Stimulated activated CD4-positive, alpha-beta T cell treated with anti-CD3 and anti-CD28 coated beads, TNF-alpha, amount 100 ng/mL, for 4 hours (primary cell): ENCODE data around the gene ZNF10.
A peak's percentile ranks its signal among the peaks of the same experiment; 100 is the strongest.

Experiments
- DNase-seq, 3 experiments: peaks; one replicate each; pipeline ENCODE4 v3.0.0-alpha.2; 2020; ENCODE audit warnings: low read depth in 3 of 3

The ZNF10 gene

DNA sequence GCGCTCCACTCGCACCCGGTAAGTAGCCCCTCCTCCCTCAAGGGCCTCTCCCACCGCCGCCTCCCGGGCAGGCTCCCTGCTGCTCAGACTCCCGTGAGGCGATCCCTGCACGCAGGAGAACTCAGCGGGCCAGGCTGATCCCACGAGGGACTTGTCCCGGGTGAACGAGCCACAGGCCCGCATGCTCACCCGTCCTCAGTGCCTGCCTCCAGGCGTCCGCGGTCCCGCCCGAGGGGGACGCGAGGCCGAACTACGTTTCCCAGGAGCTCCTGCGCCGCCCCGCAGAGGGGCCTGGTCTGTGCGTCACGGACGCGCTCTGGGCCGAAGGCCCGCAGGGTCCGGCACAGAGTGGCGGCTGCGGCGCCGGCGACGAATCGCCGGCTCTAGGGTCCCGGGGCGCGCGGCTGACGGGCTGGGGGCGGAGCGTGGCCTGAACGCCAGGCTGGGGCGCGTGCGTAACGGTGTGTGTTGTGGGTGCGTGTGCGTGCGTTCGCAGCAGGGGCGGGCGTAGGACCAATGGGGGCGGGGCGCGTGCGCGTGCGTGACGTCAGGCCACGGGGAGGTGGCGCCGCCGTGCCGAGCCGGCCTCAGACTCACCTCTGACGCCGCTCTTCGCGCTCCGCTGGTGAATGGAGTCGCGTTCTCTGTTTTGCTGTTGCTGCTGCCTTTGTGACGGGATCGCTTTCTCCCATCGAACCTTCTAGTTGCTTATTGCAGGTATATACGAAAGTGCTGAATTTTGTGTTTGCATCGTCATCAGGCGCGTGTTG is at the start of gene ZNF10, which contains the start of gene ZNF891:
Gene ZNF10, plus strand, starts transcription at position 590 of the 770 bp plus-strand sequence. CDS start 13,866 bp downstream, outside the sequence.
Gene ZNF891, minus strand, starts transcription at position 237 of the 770 bp plus-strand sequence. CDS start 8,356 bp downstream, outside the sequence.
- DNase-seq, result peak; percentile 94 to 96 (median 95)

DNA sequence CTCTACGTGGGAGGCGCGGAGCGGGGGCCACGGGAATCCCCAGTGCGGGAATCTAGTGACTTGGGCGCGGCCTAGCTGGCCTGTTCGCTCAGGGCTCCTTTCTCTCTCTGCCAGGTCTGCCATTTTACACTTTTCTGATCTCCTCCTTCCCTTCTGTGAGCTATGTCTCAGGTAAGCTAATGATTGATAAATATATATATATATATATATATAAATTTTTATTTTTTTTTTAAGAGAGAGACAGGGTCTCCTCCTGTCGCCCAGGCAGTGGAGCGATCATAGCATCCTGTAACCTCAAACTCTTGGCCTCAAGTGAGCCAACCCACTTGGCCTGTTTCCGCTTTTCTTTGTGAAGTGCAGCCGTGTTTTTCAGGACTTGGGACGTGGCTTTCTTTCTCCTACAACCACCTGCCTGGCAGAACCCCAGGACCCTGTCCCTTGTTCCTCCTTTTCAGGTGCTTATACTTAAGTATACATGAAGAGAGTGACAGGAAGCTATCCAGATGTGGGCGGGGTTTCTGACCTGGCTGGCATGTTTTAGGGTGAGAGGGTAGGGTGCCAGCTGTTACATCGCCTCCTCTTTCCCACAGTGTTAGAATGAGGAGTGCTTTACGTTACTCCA is 49.2 kb upstream of the ZNF10 start:
- no peak for DNase-seq

DNA sequence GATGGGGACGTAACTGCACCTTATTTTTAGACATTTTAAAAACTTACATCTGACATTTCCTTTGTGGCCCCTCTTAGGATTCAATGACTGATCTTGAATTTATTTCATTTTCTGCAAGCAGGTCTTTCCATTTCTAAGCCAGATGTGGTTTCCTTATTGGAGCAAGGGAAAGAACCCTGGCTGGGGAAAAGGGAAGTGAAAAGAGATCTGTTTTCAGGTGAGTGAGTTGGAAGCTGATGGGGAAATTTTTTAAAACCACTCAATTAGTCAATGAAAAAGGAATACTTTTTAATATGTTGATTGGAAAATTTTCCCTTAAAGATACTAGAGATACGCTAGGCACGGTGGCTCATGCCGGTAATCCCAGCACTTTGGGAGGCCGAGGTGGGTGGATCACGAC is 47.1 kb upstream of the ZNF10 start:
- no peak for DNase-seq

DNA sequence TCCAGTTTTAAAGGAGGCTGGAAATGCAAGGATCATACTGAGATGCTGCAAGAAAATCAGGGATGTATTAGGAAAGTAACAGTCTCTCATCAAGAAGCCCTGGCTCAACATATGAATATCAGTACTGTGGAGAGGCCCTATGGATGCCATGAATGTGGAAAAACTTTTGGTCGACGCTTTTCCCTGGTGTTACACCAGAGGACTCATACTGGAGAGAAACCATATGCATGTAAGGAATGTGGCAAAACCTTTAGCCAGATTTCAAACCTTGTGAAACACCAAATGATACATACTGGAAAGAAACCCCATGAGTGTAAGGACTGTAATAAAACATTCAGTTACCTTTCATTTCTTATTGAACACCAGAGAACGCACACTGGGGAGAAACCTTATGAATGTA is 24.8 kb upstream of the ZNF10 start:
- no peak for DNase-seq

DNA sequence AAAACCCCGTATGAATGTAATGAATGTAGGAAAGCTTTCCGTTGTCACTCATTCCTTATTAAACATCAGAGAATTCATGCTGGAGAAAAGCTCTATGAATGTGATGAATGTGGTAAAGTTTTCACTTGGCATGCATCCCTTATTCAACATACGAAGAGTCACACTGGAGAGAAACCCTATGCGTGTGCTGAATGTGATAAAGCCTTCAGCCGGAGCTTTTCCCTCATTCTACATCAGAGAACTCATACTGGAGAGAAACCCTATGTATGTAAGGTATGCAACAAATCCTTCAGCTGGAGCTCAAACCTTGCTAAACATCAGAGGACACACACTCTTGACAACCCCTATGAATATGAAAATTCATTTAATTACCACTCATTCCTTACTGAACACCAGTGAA is 24.2 kb upstream of the ZNF10 start:
- DNase-seq, result no peak

DNA sequence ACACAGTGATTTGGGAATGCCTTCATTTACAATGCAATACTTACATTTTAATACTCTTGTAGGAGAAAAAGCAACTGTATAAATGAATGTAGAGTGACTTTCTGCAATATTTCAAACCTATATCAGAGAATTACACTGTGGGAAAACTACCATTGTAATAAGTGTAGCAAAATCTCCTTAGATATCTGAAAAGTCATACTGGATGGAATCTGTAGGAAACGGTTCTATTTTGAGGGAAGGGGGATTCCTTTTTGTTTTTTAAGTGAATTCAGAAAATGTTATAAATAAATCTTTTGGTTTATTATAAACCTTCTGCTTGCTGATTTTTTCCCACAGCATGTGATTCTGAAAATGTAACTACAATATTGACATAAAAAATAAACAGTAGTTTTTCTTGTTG is 23.3 kb upstream of the ZNF10 start:
- DNase-seq, result no peak

DNA sequence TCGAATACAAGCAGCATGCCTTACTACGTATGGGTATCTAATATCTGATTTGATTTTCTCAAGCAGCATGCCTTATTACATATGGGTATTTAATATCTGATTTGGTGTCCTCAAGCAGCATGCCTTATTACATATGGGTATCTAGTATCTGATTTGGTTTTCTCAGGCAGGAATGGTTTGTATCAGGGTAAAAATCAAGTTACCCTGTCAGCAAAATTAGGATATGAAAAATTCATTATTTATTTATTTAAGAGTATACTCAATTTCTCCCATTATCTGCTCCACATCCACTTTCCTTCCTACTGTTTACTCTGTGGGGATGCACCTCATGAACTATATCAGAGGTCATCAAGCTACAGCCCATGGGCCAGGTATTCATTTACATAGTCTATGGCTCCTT is 22.3 kb upstream of the ZNF10 start:
- DNase-seq, result no peak

DNA sequence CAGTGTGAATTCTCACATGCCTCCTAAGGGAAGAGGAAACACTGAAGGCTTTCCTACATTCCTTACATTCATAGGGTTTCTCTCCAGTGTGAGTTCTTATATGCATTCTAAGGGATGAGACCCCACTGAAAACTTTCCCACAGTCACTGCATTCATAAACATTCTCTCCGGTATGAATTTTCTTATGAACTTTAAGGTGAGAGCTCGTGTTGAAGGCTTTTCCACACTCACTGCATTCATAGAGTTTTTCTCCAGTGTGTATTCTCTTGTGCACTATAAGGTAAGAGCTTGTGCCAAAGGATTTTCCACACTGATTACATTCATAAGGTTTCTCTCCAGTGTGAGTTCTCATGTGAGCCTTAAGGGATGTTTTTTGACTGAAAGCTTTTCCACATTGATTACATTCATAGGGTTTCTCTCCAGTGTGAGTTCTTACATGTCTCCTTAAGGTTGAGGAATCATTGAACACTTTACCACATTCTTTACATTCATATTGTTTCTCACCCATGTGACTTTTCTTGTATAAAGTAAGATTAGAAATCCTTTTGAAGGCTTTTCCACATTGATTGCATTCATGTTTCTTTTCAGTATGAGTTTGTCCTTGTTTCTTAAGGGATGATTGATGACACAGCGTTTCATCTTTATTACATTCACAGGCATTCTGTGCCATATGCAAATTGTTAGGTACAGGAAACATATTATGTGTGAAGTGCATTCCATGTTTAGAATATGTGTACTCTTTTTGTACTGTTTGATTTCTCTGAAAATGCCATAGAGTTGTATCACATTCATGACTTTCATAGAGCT is 9.8 kb upstream of the ZNF10 start:
- no peak for DNase-seq

DNA sequence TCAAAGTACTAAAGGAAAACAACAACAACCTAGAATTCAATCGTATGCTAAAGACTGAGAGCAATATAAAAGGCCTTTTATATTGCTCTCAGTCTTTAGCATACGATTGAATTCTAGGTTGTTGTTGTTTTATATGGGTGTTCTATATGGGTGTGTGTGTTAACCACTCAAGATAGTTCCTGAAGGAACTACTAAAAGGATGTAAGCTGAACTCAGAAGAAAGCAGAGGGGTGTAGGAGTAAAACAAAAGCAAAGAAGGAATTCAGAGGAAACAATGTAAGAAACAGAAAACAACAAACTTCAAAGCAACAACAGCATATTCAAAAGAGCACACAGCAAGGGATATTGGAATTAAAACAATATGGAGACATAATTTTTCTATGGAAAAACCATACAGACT is 5.8 kb upstream of the ZNF10 start:
- DNase-seq, result no peak

DNA sequence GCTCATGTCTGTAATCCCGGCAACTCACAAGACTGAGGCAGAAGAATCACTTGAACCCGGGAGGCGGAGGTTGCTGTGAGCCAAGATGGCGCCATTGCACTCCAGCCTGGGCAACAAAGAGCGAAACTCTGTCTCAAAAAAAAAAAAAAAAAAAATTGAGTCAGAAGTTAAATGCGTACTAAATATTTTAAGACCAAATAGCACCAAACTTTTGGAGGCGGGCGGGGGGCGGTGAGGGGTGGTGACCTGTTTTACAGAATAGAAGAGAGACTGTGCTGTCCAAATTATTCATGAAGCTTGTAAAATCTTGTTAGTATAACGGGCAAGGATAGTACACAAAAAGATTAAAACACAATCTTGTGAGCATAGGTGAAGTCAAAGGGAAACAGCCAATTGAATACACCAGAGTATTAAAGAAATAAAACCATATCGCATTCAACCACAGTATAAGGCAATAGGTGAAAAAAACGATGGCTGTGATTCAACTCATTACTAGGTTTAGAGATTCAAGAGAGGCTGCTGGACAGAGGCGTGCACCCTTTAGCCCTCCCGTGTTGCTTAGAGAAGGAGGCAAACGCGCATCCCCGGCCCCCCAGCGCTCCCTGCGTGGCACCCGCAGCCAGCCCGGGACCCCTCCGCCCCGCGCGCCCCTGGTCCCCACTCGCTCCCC is 924 bp upstream of the ZNF10 start:
- DNase-seq, result no peak

DNA sequence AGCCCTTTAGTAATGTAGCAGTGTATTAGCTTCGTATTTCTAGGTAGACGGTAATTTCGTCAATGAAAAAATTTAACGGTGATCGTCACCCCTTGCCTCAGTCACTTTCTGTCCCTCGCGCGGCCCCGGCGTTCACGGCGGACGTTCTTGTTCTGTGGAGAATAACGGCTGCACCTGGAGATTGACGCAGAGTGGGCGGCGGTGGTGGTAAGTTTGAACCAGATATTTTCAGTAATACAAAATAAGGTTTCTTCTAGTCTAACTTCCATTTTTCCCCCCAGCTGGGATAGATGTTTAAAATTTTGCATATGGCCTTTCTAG is 341 bp downstream of the ZNF10 start:
- DNase-seq, result peak in 1 of 3 experiments; percentile 24

DNA sequence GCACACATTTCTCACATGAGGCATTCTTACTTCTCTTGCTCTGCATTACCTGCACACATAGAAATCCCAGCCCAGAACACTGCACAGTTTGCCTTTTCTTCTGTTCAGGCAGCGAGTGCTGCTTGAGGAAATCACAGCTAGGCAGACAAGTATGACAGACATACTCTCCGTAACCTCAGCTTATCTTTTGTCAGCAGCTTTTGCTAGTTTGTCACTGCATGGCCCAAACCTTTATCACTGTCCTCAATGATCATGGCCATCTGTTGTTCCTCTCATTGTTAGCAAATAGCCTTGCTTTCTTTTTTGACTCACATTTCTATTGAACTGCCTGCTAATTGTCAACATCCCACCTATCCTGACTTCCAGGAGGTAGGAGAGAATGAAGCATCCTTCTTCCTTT is 5.3 kb downstream of the ZNF10 start:
- no peak for DNase-seq

DNA sequence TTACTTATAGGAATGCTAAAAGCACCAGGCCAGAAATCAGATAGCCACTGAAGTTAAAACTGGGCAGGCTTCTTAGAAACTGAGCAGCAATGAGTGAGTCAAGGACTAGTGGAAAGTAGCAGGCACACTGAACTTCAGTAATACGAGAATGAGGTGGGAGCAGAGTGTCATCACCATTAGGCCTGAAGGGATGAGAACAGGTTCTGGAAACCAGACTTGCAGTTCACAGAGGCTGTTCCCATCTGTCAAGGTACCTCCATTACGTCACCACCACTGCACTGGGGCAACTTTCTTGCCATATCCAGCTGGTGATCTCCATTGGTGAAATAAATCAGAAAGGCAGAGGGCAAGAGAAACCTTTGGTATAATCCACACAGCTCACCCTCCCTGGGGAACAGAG is 15.6 kb downstream of the ZNF10 start:
- no peak for DNase-seq

DNA sequence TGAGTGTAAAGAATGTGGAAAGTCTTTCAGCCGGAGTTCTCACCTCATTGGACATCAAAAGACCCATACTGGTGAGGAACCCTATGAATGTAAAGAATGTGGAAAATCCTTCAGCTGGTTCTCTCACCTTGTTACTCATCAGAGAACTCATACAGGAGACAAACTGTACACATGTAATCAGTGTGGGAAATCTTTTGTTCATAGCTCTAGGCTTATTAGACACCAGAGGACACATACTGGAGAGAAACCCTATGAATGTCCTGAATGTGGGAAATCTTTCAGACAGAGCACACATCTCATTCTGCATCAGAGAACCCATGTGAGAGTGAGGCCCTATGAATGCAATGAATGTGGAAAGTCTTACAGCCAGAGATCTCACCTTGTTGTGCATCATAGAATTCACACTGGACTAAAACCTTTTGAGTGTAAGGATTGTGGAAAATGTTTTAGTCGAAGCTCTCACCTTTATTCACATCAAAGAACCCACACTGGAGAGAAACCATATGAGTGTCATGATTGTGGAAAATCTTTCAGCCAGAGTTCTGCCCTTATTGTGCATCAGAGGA is 25.8 kb downstream of the ZNF10 start:
- no peak for DNase-seq

DNA sequence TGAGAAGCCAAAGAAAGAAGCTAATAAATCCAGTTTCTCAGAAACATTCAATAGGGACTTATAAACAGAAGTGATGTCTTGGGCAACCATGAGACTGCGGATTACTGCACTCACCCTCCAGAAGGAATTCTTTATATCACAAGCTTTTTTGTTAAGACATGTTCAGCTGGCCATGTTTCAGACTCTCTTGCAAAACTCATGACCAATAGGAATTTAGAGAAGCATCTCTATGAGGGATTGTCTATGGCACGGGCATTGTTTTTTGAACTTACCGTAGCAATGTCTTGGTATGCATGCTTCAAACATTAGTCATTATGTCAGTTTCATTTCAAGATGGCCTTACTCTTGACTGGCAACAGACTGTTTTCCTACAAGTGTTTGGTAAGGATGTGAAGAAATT is 35.3 kb downstream of the ZNF10 start:
- DNase-seq, result no peak

DNA sequence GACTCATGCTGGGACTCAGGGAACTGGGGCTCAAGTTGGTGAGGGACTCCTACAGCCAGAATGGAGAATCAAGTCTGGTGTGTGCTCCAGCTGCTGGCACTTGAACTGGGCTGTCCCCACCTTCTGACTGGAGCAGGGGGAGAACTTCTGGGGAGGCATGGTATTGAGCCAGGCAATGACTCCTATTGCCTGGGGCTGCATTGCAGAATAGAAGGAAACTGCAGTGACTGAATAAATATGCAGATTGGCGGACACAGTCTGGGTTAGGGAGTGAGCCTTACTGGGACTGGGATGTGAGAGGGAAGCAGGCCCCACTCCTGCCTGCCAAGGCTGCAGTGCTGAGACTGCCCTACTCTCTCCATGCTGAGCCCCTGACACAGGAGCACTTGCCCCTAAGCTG is 42.1 kb downstream of the ZNF10 start:
- DNase-seq, result no peak

DNA sequence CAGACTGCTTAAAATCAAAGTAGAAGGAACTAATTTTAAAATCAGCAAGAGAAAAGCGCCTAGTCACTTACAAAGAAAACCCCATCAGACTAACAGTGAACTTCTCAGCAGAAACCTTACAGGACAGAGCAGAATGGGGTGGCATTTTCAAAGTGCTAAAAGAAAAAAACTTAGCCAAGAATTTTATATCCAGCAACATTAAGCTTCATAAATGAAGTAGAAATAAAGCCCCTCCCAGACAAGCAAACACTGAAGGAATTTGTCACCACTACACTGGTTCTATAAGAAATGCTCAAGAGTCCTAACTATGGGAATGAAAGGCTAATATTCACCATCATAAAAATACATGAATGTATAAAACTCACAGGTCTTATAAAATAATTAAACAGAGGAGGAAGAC is 44.5 kb downstream of the ZNF10 start:
- DNase-seq, result no peak

DNA sequence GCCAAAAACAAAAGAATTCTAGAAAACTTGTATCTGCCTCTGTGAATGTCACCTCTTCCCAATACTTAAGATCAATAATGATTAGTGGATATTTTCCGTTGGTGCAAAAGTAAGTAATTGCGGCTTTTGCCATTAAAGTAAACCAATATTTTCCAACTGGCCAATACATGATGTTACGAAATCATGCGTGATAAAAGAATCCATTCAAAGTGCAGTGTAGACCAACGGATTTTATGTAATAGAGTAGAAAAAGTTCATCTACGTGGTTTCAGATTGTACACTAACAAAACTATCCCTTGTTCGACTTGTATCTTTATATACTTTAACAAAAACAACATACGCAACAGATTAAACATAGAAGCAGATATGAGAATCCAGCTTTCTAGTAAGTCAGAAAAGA is 50.2 kb downstream of the ZNF10 start:
- DNase-seq, result no peak

DNA sequence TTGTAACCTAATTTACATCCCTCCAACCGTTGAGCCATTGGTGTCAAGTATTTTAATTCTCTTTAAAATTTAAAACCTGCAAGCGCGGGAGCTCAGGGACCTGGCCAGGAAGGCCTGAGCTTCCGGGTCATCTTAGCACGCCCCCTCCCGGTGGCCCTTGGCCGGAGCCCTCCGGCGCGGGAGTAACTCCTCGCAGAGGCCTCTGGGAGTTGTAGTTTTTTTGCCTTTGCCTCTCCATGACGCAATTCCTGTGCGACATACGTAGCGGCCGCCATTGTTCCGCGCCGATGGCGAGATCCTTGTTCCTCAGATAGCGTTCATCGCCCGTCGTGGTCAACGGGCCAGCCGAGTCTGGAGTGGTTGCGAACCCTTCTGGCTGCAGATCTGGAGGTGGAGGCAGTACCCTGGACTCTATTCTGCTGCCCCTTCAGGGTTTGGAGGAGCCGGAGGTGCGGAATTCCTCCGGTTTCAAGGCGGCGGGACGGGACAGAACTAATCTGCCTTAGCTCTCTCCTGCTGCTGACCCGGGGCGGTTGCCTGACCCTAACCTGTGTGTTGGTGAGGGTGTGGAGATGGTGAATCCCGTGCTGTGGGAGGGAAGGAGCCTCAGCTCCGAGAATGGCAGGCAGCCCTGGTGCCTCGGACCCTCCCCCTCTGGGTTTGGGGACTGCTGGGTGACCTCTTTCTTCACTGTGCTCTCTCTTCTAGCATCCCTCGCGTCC is 51.0 kb downstream of the ZNF10 start, which contains the start of gene ZNF268:
Gene ZNF268, plus strand, starts transcription at position 258 of the 722 bp plus-strand sequence. CDS start 503 bp downstream, outside the sequence.
- DNase-seq, result peak; percentile 76 to 80 (median 78)

DNA sequence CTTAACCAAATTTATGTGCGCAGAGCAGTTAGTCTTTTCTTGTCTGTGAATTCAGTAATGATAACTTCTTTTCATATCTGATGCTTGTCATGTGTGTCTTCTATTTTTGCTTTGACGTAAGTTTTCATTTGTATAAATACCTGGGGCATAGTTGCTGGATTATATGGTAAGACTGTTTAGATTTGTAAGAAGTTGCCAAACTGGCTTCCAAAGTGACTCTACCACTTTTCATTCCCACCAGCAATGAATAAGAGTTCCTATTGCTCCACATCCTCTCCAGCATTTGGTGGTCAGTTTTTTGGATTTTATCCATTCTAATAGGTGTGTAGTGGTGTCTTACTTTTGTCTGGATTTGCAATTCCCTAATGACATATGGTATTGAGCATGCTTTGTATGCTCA is 59.7 kb downstream of the ZNF10 start:
- DNase-seq, result no peak

DNA sequence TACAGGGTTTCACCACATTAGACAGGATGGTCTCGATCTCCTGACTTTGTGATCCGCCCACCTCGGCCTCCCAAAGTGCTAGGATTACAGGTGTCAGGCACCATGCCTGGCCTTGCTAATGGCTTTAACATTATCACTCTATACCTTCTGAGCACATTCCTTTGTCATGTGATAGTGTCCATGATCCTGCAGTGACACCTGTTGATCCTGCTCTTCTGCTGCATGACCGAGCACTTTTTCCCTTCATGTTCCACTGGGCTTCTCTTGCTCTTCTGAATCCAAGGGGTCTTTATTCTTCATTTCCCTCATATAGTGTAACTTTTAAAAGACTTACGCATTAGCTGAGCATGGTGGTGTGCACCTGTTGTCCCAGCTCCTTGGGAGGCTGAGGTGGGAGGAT is 62.4 kb downstream of the ZNF10 start:
- DNase-seq, result no peak
